IPS-18c (cell line): ENCODE measurements around the gene SYNGR2.

Experiments used
- H3K4me3 ChIP-seq: 2 replicates; pipeline ENCODE4 v1.7.0; 2013; ENCODE audit warnings: low read depth, mild to moderate bottlenecking, low read length, moderate library complexity; ENCODE audit not compliant: insufficient read depth
- H3K9me3 ChIP-seq: one replicate; pipeline ENCODE4 v1.6.1; 2013; ENCODE audit warnings: mild to moderate bottlenecking, low read length, moderate library complexity; ENCODE audit not compliant: control insufficient read depth, insufficient read depth

The SYNGR2 gene

GRCh38 chr17:78176548-78177025 lies 8.2 kb downstream of the SYNGR2 start:
- H3K4me3 ChIP-seq: no peak overlapping the region
- H3K9me3 ChIP-seq: no peaks in the 10 kb centered on the region

- Histone ChIP-seq H3K4me3 (no peak overlapping the region), H3K9me3 (no peaks in the 10 kb centered on the region)
Measured at GRCh38 chr17:78179372-78179771, 11.0 kb downstream of the SYNGR2 start.

GRCh38 chr17:78180083-78180482 lies 11.7 kb downstream of the SYNGR2 start:
- no peak overlapping the region for H3K4me3 ChIP-seq
- H3K9me3 ChIP-seq: no peaks in the 10 kb centered on the region

- H3K9me3 ChIP-seq: no peaks in the 10 kb centered on the region
- H3K4me3 ChIP-seq: no peak overlapping the region
Measured at GRCh38 chr17:78180508-78180907, 12.1 kb downstream of the SYNGR2 start.

- no peaks in the 10 kb centered on the region for H3K9me3 ChIP-seq
- H3K4me3 ChIP-seq: no peak overlapping the region
Measured at GRCh38 chr17:78182504-78182903, 14.1 kb downstream of the SYNGR2 start.

GRCh38 chr17:78183916-78184315 lies 15.5 kb downstream of the SYNGR2 start:
- Histone ChIP-seq H3K4me3 (no peak overlapping the region), H3K9me3 (peaks cover 2% of the 10 kb centered on the region)

GRCh38 chr17:78184351-78184750 lies 16.0 kb downstream of the SYNGR2 start:
- H3K9me3 ChIP-seq: peaks cover 2% of the 10 kb centered on the region
- H3K4me3 ChIP-seq: no peak overlapping the region

GRCh38 chr17:78184868-78185267 lies 16.5 kb downstream of the SYNGR2 start:
- Histone ChIP-seq H3K9me3 (peaks cover 2% of the 10 kb centered on the region), H3K4me3 (no peak overlapping the region)

- peaks cover 2% of the 10 kb centered on the region for H3K9me3 ChIP-seq
- peak overlapping the region; percentile 83 for H3K4me3 ChIP-seq
Measured at GRCh38 chr17:78185981-78186691, 17.8 kb downstream of the SYNGR2 start.

GRCh38 chr17:78186692-78187595 lies 18.6 kb downstream of the SYNGR2 start, which contains the start of the genes AFMID and TK1:
Gene AFMID (plus strand): TSS chr17:78187362. CDS start chr17:78187371, 9 bp downstream.
Gene TK1 (minus strand): TSS chr17:78187052. CDS start chr17:78186994, 58 bp downstream.
- peaks cover 2% of the 10 kb centered on the region for H3K9me3 ChIP-seq
- H3K4me3 ChIP-seq: peak within 1 kb of the TSS; percentile 83

- Histone ChIP-seq H3K9me3 (no peaks in the 10 kb centered on the region), H3K4me3 (no peak overlapping the region)
Measured at GRCh38 chr17:78196716-78197115, 28.3 kb downstream of the SYNGR2 start.

- H3K4me3 ChIP-seq: no peak overlapping the region
- H3K9me3 ChIP-seq: no peaks in the 10 kb centered on the region
Measured at GRCh38 chr17:78197147-78197832, 28.9 kb downstream of the SYNGR2 start.

GRCh38 chr17:78200451-78200850 lies 32.1 kb downstream of the SYNGR2 start:
- H3K9me3 ChIP-seq: no peaks in the 10 kb centered on the region
- no peak overlapping the region for H3K4me3 ChIP-seq

GRCh38 chr17:78202666-78203065 lies 34.3 kb downstream of the SYNGR2 start:
- Histone ChIP-seq H3K9me3 (no peaks in the 10 kb centered on the region), H3K4me3 (no peak overlapping the region)

- H3K4me3 ChIP-seq: no peak overlapping the region; the same call in 1 of the 2 replicates
- H3K9me3 ChIP-seq: no peaks in the 10 kb centered on the region
Measured at GRCh38 chr17:78204387-78205123, 36.2 kb downstream of the SYNGR2 start.

GRCh38 chr17:78205124-78205775 lies 36.9 kb downstream of the SYNGR2 start:
- Histone ChIP-seq H3K9me3 (no peaks in the 10 kb centered on the region), H3K4me3 (no peak overlapping the region)
